Transverse colon (tissue), 4 donors: ENCODE measurements around the gene CCNC. TPM values are rescaled to one million over a fixed set of nuclear protein-coding genes. Genes with fewer than 3 reads are reported as not detected.

Source experiments
- DNase-seq: peaks from one replicate; pipeline ENCODE4 v3.0.0-alpha.2; 2019
- H3K27ac ChIP-seq, 4 donors: fragments of 200-600 bp; sonication (generic); 2 replicates each; pipeline ENCODE4 v1.5.1; 2016 to 2018; ENCODE audit warnings: inconsistent platforms in 4 of 4
- H3K27me3 ChIP-seq: fragments of 200-600 bp; sonication (generic); 2 replicates; pipeline ENCODE4 v1.5.1; 2017; ENCODE audit warnings: inconsistent platforms
- H3K36me3 ChIP-seq, 4 donors: fragments of 200-600 bp; sonication (generic); 2 replicates each; pipeline ENCODE4 v1.5.1; 2017 to 2019; ENCODE audit warnings: inconsistent platforms in 4 of 4
- H3K4me1 ChIP-seq, 4 donors: fragments of 200-600 bp; sonication (generic); 2 replicates each; pipeline ENCODE4 v1.5.1; 2017 to 2020; ENCODE audit warnings: inconsistent platforms in 4 of 4
- H3K4me3 ChIP-seq, 4 donors: fragments of 200-600 bp; sonication (generic); 1 replicate in 1 of 4; 2 replicates in 3 of 4; pipeline versions ENCODE4 v1.5.1 to v1.6.1; 2017 to 2019; ENCODE audit warnings: inconsistent platforms in 4 of 4
- H3K9me3 ChIP-seq, 2 donors: fragments of 200-600 bp; sonication (generic); 2 replicates each; pipeline ENCODE4 v1.5.1; 2017 to 2019; ENCODE audit warnings: inconsistent platforms in 2 of 2
- CTCF ChIP-seq, 5 experiments: fragments of 200-600 bp in 3 of 5; fragments of 450-650 bp in 2 of 5; sonication (generic) in 3 of 5; IDR thresholded peaks; 1 replicate in 2 of 5; 2 replicates in 3 of 5; pipeline ENCODE4 v1.5.1; 2016 to 2017; ENCODE audit warnings: antibody characterized with exemption in 5 of 5, inconsistent platforms in 3 of 5, mild to moderate bottlenecking in 2 of 5, moderate library complexity in 1 of 5
- EP300 ChIP-seq: sonication (generic); formaldehyde crosslinking; IDR thresholded peaks from one replicate; pipeline ENCODE4 v1.6.1; 2017; ENCODE audit warnings: antibody characterized with exemption, low read depth
- POLR2A ChIP-seq: fragments of 450-650 bp; IDR thresholded peaks from one replicate; pipeline ENCODE4 v1.6.1; 2016; ENCODE audit warnings: antibody characterized with exemption, mild to moderate bottlenecking, moderate library complexity
- POLR2AphosphoS5 ChIP-seq, 3 donors: sonication (generic); formaldehyde crosslinking; IDR thresholded peaks; one replicate each; pipeline ENCODE4 v1.6.1; 2016; ENCODE audit warnings: antibody characterized with exemption in 3 of 3
- WGBS, 2 donors: methylation state at CpG; one replicate each; pipeline ENCODE4 v1.1.5; 2018; ENCODE audit warnings: low coverage in 1 of 2; 5-methylcytosine and 5-hydroxymethylcytosine counted together
- in situ Hi-C, 4 donors: fragments of 200-750 bp; cut with MboI; loops; one replicate each; pipeline versions ENCODE4 v1.15.0 to v1.15.1; 2017; ENCODE audit warnings: low sequenced_read_pairs in 3 of 4, low pct_ligation_motif_present in 1 of 4, low pct_unique_long_range_greater_than_20kb in 1 of 4
- intact Hi-C: fragments of 100-400 bp; cut with DNase I; formaldehyde crosslinking; loops from one replicate; pipeline ENCODE4 v1.15.1; 2023; ENCODE audit warnings: low total_unique reads
- total RNA-seq, 4 donors: library from RNA; depleted of rRNA; stranded (reverse); fragments of >200 nt; gene quantifications; one replicate each; pipeline ENCODE4 v1.1.0, GENCODE V29; 2016

The CCNC gene
- total RNA-seq, 4 donors from 2014 or later = 47.0 to 104 (median 63.6) TPM

GRCh38 chr6:99522531-99522930 lies 45.9 kb downstream of the CCNC start:
- H3K27me3 ChIP-seq = no peaks in the 10 kb centered on the region
- no peak overlapping the region for H3K4me3 ChIP-seq
- DNase-seq = no peak
- TF ChIP-seq EP300 (no peak), CTCF (IDR thresholded peaks at IDR 0.05) (no peak), POLR2AphosphoS5 (IDR thresholded peaks at IDR 0.05) (no peak), POLR2A (no peak)
- H3K9me3 ChIP-seq = no peaks in the 10 kb centered on the region
- H3K27ac ChIP-seq = no peak overlapping the region
- in situ Hi-C loops = no loop called here
- intact Hi-C loops = no loop called here
- 89 to 100% methylated on average over 1 to 4 of the region's 4 CpGs for WGBS, 2 donors
- H3K4me1 ChIP-seq = peaks cover 0 to 16% (median 7%) of the 10 kb centered on the region in 4 donors
- no peaks in the 10 kb centered on the region for H3K36me3 ChIP-seq

GRCh38 chr6:99521633-99522151 lies 46.8 kb downstream of the CCNC start:
- intact Hi-C loops = no loop called here
- Histone ChIP-seq H3K9me3 (no peaks in the 10 kb centered on the region), H3K27ac (peak overlapping the region; percentile 85 to 93 (median 90)), H3K4me1 (peaks cover 0 to 16% (median 7%) of the 10 kb centered on the region in 4 donors), H3K4me3 (peak overlapping the region; percentile 59 to 65 (median 62)), H3K36me3 (no peaks in the 10 kb centered on the region), H3K27me3 (no peaks in the 10 kb centered on the region)
- TF ChIP-seq POLR2A (no peak), EP300 (no peak), POLR2AphosphoS5 (IDR thresholded peaks at IDR 0.05) (no peak), CTCF (IDR thresholded peaks at IDR 0.05) (no peak)
- WGBS, 2 donors = 20 to 35% methylated on average over 5 to 9 of the region's 9 CpGs
- DNase-seq = peak; percentile 12
- in situ Hi-C loops = no loop called here

- in situ Hi-C loops (no loop called here), intact Hi-C loops (no loop called here)
- WGBS, 2 donors = 0 to 1% methylated on average over 12 to 47 of the region's 47 CpGs
- Histone ChIP-seq H3K27me3 (no peaks in the 10 kb centered on the region), H3K9me3 (no peaks in the 10 kb centered on the region), H3K27ac (peak overlapping the region; percentile 85 to 93 (median 90)), H3K4me3 (peak overlapping the region; percentile 59 to 65 (median 62)), H3K4me1 (peaks cover 0 to 16% (median 7%) of the 10 kb centered on the region in 4 donors), H3K36me3 (no peaks in the 10 kb centered on the region)
- TF ChIP-seq POLR2AphosphoS5 (IDR thresholded peaks at IDR 0.05) = peak; percentile 91 to 95 (median 91)
- no peak for TF ChIP-seq EP300
- TF ChIP-seq CTCF (IDR thresholded peaks at IDR 0.05) = peak; percentile 86 to 96 (median 93)
- peak; percentile 86 for TF ChIP-seq POLR2A
- peak; percentile 90 for DNase-seq
These were observed 47.4 kb downstream of the CCNC start for GRCh38 chr6:99520855-99521632.

- H3K4me3 ChIP-seq = no peak overlapping the region
- peaks cover 0 to 19% (median 9%) of the 10 kb centered on the region in 4 donors for H3K4me1 ChIP-seq
- no peaks in the 10 kb centered on the region for H3K9me3 ChIP-seq
- in situ Hi-C loops = no loop called here
- intact Hi-C loops = no loop called here
- H3K27ac ChIP-seq = no peak overlapping the region
- DNase-seq = no peak
- TF ChIP-seq POLR2A = no peak
- TF ChIP-seq POLR2AphosphoS5 (IDR thresholded peaks at IDR 0.05) = no peak
- TF ChIP-seq EP300 = no peak
- no peak for TF ChIP-seq CTCF (IDR thresholded peaks at IDR 0.05)
- no peaks in the 10 kb centered on the region for H3K36me3 ChIP-seq
- 90 to 95% methylated on average over 1 of the region's 1 CpG for WGBS, 2 donors
- no peaks in the 10 kb centered on the region for H3K27me3 ChIP-seq
These were observed 49.0 kb downstream of the CCNC start for GRCh38 chr6:99519446-99519845.
